Pancreas (tissue), 10 donors: Measurements from ENCODE around the gene DPYSL4. TPM values are rescaled to one million over a fixed set of nuclear protein-coding genes. Genes with fewer than 3 reads are reported as not detected.

Experiments used
- ATAC-seq, 4 donors: fragments of 200-7000 bp; cut with Tn5 transposase; one replicate each; pipeline versions ENCODE4 v1.8.0 to v1.9.1; 2020; ENCODE audit warnings: mild to moderate bottlenecking in 4 of 4, moderate library complexity in 4 of 4
- DNase-seq, 6 donors: peaks; one replicate each; pipeline ENCODE4 v3.0.0-alpha.2; 2020
- FAIRE-seq: peaks from 2 replicates; lab custom pipeline; 2012; peaks lifted over from hg19 to GRCh38; lab: Jason Lieb, UNC
- H3K27ac ChIP-seq, 4 donors: fragments of 200-600 bp; sonication (generic); 1 replicate in 3 of 4; 2 replicates in 1 of 4; pipeline versions ENCODE4 v1.5.0 to v1.8.0; 2020
- H3K27me3 ChIP-seq, 4 donors: fragments of 200-600 bp; one replicate each; pipeline ENCODE4 v1.8.0; 2021
- H3K36me3 ChIP-seq, 3 donors: fragments of 200-600 bp; sonication (generic) in 1 of 3; one replicate each; pipeline versions ENCODE4 v1.5.0 to v1.8.0; 2020 to 2021
- H3K4me1 ChIP-seq, 3 donors: fragments of 200-600 bp; one replicate each; pipeline ENCODE4 v1.8.0; 2021
- H3K4me3 ChIP-seq, 4 donors: fragments of 200-600 bp; sonication (generic) in 2 of 4; one replicate each; pipeline versions ENCODE4 v1.5.0 to v1.8.0; 2020 to 2021
- H3K9me3 ChIP-seq, 4 donors: fragments of 200-600 bp; one replicate each; pipeline ENCODE4 v1.8.0; 2021
- WGBS, 2 donors: extraction: QIAGEN DNeasy Blood & Tissue Kit; methylation state at CpG; one replicate each; pipeline ENCODE4 v1.1.7; 2013; 5-methylcytosine and 5-hydroxymethylcytosine counted together
- intact Hi-C, 3 donors: fragments of 100-400 bp; cut with DNase I; formaldehyde crosslinking; loops; one replicate each; pipeline versions ENCODE4 v1.11.1 to v1.14.2; 2022
- polyA plus RNA-seq, 2 donors: library from polyadenylated mRNA; stranded (reverse); fragments of 200-250 nt; gene quantifications; one replicate each; pipeline ENCODE4 v1.2.3, GENCODE V29; 2013
- total RNA-seq, 6 donors: library from RNA; stranded (reverse); fragmentation: NEBNext Ultra II Directional in 4 of 6; extraction: Animal tissue kit (Norgen Biotek cat#: 25700) in 4 of 6; gene quantifications; one replicate each; pipeline versions ENCODE4 v1.2.1 to v1.2.4, GENCODE V29; 2021 to 2023
- TF ChIP-seq, protein P1 (sequence below), 4 donors: fragments of 200-600 bp; sonication (generic) in 3 of 4; IDR thresholded peaks; one replicate each; pipeline versions ENCODE4 v1.5.0 to v1.8.0; 2021; ENCODE audit warnings: antibody characterized with exemption in 4 of 4
- donor health status: healthy with polysubstance abuse.
- donor health status: DM: no; HTN: no; CAD: no; lungs with moderate emphysema.
- donor health status: DM: no; HTN: no; CAD: no.
- donor health status: control.
- donor health status: control.
- donor health status: Bipolar disorder and iron deficiency.
- donor health status: DM: yes; HTN: yes; CAD: no.
- donor health status: DM: no; HTN: no; CAD: no.
- donor health status: DM: no; HTN: no; CAD: no.
- donor health status: DM: yes; HTN: yes; CAD: no.

The DPYSL4 gene
- total and polyA plus RNA-seq, 8 donors: 0.46 to 2.8 (median 1.2) TPM

GRCh38 chr10:132142396-132143161 is 44.2 kb upstream of the DPYSL4 start:
- ATAC-seq: peak; percentile 81 to 97 (median 90)
- no peaks in the 10 kb centered on the region for H3K36me3 ChIP-seq
- DNase-seq: peak in 5 of 6 donors; percentile 14 to 87 (median 63)
- no peaks in the 10 kb centered on the region for H3K9me3 ChIP-seq
- TF ChIP-seq, protein P1, sequence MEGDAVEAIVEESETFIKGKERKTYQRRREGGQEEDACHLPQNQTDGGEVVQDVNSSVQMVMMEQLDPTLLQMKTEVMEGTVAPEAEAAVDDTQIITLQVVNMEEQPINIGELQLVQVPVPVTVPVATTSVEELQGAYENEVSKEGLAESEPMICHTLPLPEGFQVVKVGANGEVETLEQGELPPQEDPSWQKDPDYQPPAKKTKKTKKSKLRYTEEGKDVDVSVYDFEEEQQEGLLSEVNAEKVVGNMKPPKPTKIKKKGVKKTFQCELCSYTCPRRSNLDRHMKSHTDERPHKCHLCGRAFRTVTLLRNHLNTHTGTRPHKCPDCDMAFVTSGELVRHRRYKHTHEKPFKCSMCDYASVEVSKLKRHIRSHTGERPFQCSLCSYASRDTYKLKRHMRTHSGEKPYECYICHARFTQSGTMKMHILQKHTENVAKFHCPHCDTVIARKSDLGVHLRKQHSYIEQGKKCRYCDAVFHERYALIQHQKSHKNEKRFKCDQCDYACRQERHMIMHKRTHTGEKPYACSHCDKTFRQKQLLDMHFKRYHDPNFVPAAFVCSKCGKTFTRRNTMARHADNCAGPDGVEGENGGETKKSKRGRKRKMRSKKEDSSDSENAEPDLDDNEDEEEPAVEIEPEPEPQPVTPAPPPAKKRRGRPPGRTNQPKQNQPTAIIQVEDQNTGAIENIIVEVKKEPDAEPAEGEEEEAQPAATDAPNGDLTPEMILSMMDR (IDR thresholded peaks at IDR 0.05): peak; percentile 82 to 92 (median 89)
- intact Hi-C loops: loop anchor here in 2 of 3 donors (5.0 to 10.0 kb wide), 2 partner anchors 260 to 268 kb away; no protein-coding TSS in a partner anchor
- 21 to 34% methylated on average over 29 to 33 of the region's 33 CpGs for WGBS, 2 donors
- no peak for FAIRE-seq
- H3K27me3 ChIP-seq: peaks cover 0 to 3% (median 0%) of the 10 kb centered on the region in 4 donors
- H3K27ac ChIP-seq: no peak overlapping the region
- H3K4me1 ChIP-seq: no peaks in the 10 kb centered on the region
- H3K4me3 ChIP-seq: no peak overlapping the region

DNA sequence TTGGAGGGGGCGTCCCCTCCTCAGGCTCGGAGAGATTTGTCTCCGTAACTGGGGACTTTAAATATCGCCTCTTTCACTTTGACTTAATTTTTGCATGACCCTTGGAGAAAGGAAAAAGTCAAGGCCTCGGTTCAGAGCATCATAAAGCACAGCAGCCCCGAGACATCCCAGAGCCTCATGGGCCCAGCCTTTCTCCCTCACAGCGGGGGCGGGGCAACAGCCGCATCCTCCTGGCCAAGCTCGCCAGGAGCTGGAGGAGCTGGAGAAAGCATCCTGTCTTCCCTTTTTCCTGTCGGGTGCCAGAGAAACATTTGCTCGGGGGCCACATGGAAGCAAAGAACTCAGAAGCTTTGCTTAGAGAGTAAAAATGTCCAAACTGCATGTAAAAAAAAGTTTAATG is 43.6 kb upstream of the DPYSL4 start:
- H3K27me3 ChIP-seq: peaks cover 0 to 3% (median 0%) of the 10 kb centered on the region in 4 donors
- H3K9me3 ChIP-seq: no peaks in the 10 kb centered on the region
- H3K27ac ChIP-seq: no peak overlapping the region
- H3K36me3 ChIP-seq: no peaks in the 10 kb centered on the region
- no peaks in the 10 kb centered on the region for H3K4me1 ChIP-seq
- H3K4me3 ChIP-seq: no peak overlapping the region
- TF ChIP-seq, protein P1 (IDR thresholded peaks at IDR 0.05): no peak
- FAIRE-seq: no peak
- WGBS, 2 donors: 32 to 37% methylated on average over 12 of the region's 12 CpGs
- intact Hi-C loops: loop anchor here in 2 of 3 donors (5.0 to 10.0 kb wide), 2 partner anchors 261 to 268 kb away; no protein-coding TSS in a partner anchor
- peak in 3 of 6 donors; percentile 16 to 46 (median 18) for DNase-seq
- ATAC-seq: no peak

DNA sequence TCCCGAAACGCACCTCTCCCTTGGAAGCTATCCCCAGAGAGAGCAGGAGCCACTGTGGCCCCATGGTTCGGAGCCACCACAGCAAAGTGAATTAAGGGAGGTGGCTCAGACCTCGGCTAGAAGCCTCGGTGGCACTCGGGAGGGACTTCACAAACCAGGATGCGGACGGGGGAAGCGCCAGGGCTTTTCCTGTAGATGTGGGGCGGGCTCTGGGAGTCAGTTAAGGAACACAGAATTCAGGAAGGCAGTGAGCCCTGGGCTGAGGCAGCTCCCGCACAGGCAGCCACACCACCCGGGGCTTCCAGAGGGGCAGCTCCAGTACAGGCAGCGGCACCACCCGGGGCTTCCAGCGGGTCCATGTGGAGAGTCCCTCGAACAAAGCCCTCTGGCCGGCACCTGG is 42.7 kb upstream of the DPYSL4 start:
- Histone ChIP-seq H3K27ac (no peak overlapping the region), H3K4me3 (no peak overlapping the region), H3K9me3 (no peaks in the 10 kb centered on the region), H3K36me3 (no peaks in the 10 kb centered on the region), H3K4me1 (no peaks in the 10 kb centered on the region), H3K27me3 (peaks cover 0 to 3% (median 0%) of the 10 kb centered on the region in 4 donors)
- FAIRE-seq: no peak
- TF ChIP-seq, protein P1 (IDR thresholded peaks at IDR 0.05): no peak
- 64 to 68% methylated on average over 17 of the region's 17 CpGs for WGBS, 2 donors
- DNase-seq: peak in 3 of 6 donors; percentile 11 to 55 (median 41)
- ATAC-seq: no peak
- intact Hi-C loops: loop anchor here in 2 of 3 donors (5.0 to 10.0 kb wide), 2 partner anchors 262 to 269 kb away; no protein-coding TSS in a partner anchor

- FAIRE-seq (no peak), DNase-seq (peak in 1 of 6 donors; percentile 24), ATAC-seq (no peak)
- H3K27me3 ChIP-seq: peaks cover 0 to 3% (median 0%) of the 10 kb centered on the region in 4 donors
- H3K4me1 ChIP-seq: no peaks in the 10 kb centered on the region
- H3K9me3 ChIP-seq: no peaks in the 10 kb centered on the region
- no peaks in the 10 kb centered on the region for H3K36me3 ChIP-seq
- TF ChIP-seq, protein P1 (IDR thresholded peaks at IDR 0.05): no peak
- WGBS, 2 donors: 68 to 81% methylated on average over 14 of the region's 14 CpGs
- H3K4me3 ChIP-seq: no peak overlapping the region
- intact Hi-C loops: loop anchor here in 1 of 3 donors (10.0 kb wide), 1 partner anchor 270 kb away; no protein-coding TSS in a partner anchor
- H3K27ac ChIP-seq: no peak overlapping the region
Observed at GRCh38 chr10:132145002-132145401, 41.7 kb upstream of the DPYSL4 start.
